Measurements from ENCODE around the gene NDC1.
A peak's percentile ranks its signal among the peaks of the same experiment; 100 is the strongest.

Gene NDC1

DNA sequence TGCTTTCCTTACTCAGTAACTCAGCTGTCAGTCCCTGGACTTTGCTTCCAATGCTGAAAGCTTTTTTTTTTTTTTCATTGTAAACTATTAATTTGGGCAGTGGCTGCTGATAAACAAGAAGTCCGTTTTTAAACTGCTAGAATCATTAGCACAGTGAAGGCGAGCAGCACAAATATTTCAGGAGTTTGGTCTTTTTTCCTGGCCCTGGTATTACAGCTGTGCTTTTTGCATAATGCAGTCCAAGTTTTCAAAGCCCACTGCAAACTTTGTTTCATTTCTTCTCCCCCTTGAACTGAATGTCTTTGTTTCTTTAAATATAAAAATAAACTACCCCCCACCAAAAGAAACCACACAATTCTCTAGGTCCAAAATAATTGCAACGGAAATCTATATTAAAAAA is 105.7 kb downstream of the NDC1 start:
- DNase-seq (ENCODE audit: low spot score) (no peak), FAIRE-seq (no peak)

DNA sequence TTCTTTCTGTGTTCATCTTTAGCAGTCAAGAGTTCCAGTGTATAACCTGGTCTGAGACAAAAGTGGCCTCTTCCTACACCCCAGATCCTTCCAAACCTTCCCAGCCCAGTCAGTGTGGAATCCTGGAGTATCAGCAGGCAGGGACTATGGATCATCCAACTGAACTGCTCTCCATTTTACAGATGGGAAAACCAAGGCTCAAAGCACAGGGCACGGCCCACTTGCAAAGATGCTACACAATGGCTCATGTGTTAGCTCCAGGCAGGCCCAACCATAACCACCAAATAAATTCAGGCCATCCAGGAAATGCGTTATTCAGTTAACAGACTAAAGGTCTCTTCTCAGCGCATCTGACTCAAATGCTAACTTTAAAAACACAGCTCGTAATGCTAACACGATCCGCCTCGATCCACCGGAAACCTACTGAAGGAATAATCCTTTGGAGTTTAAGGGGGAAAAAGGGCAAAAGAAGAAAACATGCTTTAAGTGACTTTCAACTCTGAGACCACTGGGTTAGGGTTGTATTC is 106.3 kb downstream of the NDC1 start:
- DNase-seq (ENCODE audit: low spot score) (peak; percentile 73), FAIRE-seq (peak; percentile 88)

DNA sequence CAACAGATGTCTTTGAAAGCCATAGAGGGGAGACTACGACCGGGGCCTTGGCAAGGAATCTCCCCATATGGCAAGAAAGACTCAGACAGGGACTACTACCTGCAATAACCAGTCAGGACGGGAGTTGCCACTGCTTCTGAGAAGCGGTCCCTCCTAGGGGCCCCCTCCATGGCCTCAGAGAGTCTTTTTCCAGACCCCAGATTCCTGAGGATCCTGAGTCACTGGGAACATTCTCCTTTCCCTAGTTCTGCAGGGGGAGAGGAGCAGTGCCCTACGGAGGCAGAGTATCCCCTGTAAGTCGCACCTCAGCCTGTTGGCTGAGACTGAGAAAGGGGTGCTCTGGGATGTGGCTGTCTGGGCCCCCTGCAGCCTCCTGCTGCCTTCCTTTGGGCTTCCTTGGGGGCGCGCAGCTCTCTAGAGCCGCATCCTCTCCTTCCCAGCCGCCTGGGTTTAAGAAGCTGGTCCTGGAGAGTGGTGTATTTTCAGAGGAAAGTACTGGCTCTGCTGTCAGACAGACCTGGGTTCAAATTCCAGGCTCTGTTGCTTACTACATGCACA is 107.0 kb downstream of the NDC1 start:
- FAIRE-seq (no peak), DNase-seq (ENCODE audit: low spot score) (no peak)

DNA sequence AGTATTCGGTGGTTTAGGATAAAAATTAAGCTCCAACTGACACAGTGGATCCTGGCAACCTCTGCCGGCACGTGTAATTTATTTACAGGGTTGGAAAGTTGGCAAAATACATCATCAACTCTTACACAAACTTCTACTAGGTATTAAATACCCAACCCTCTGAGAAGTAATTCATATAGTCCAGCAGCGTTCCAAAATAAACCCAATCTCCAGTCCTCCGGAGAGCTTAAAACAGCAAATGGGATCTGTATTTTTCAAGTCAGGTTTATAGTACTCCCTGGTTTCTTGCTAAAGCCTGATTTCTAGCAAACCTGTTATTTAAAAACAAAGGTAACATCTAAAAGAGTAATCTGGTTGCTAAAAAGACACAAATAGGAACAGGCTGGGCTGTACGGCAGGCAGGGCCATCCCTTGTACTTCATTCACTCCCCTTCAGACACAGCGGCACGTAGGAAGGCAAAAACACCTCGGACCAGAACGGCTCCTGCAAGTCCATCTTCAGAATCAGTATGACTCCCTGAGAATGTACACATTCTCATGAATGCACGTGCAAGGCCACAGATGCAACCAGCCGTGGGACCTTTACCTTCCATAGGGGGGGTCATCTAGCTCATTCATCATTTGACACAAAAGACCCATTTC is 107.8 kb downstream of the NDC1 start:
- peak; percentile 64 for FAIRE-seq
- DNase-seq (ENCODE audit: low spot score), result no peak

DNA sequence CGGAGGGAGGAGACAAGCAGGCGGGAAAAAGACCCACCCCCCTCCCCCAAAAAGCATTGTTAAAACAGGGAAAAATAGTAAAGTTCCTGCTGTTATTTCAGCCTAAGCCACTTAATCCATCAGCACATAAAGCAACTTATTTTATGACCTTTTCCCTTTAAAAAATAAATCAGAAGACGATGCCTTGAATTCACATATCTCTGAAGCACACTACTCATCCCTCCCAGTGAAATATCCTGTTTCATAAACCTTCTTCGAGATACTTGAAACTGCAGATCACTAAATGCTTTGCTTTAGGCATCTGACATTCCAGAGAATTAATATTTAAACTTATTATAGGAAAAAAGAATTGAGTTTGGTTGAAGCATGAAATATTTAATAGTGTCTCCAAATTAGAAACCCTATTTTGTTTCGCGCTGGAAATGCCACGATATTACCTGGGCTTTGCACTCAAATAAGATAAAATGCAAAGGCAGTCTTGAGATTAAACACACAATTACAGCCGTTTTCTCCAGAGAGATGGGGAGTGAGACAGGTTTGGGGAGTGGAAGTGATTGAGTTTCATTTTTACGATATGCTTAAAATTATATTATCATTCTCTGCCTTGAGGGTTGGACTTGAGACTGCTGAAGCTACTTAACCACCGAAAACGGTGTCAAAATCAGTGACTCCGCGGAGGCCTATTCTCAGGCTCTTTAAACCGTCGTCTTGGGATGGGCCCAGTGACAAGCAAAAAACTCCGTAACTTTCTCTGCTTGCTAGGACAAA is 108.5 kb downstream of the NDC1 start:
- DNase-seq (ENCODE audit: low spot score), result no peak
- FAIRE-seq, result peak; percentile 82

DNA sequence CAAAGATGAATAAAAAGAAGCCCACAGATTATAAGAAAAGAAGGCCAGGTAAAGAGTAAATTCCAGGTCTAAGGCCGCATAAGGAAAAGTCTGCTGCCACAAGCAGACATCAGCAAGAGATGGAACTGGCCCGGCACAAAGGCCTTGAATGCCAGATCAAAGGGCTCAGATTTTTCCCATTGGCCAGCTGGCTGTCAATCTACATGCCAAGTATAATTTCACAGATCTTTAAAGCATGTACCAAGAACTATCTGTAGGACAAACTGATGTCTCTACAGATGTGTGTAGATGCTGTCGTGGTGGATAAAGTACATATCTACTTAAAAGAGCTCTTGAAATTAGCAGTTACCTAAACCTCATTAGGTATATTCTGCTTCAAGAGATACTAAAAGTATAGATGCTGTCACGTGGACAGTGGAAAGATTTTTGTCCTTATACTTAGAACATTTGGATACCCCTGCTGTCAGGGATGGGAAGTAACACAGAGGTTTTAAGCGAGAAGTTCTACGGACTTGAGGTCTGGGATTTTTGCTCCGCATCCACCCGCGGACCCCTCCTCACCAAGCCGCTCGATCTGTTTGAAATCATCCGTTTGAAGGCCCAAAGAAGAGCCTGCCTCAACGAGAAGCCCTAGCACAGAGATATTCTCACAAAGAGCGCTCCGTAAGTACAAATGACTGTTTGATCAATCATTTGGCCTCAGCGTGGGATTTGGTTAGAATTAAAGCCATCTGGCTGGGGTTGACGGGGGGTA is 109.2 kb downstream of the NDC1 start:
- DNase-seq (ENCODE audit: low spot score) (no peak), FAIRE-seq (no peak)

DNA sequence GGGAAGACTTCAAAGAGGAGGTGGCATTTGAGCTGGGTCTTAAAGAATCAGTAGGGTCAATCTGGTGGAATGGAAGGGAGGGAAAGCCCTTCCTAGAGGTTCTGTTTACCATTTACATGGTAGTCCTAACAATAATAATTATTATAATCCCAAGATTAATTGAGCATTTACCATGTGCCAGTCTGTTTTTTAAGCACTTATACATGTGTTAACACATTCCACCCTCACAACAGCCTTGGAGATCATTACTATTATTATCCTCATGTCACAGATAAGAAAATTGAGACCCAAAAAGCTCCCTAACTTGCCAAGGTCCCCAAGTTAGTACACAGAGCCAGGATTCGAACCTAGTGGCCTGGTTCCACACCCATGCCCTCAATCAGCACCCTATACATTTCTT is 109.9 kb downstream of the NDC1 start:
- FAIRE-seq (no peak), DNase-seq (ENCODE audit: low spot score) (no peak)

DNA sequence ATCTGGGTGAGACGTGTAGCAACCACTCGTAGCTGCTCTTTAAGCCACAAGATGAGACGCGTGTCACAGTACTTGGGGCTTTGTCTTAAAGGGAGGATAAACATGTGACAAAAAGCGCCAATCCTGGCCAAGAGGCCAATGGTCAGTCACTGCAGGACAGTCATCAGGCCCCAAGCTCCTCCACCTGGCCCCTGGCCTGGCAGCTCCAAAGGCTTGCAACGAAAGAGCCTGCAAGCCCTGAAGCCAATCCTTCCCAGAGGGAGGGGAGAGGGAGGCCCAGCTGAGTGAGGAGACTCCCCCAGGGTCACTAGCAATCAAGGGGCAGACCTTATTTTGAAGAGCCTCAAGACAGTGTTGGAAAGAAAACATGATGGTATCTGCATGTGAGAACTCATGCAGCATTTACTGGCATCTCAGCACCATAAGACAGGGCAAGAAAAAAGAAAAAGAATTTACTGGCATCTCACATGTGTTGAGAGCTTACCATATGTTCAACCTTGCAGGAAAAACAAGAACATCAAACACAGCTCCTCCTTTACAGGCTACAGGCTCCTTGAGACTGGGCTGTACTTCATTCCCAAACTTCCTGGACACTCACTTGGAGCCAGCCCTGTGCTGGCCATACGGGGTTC is 110.5 kb downstream of the NDC1 start:
- DNase-seq (ENCODE audit: low spot score), result no peak
- no peak for FAIRE-seq

DNA sequence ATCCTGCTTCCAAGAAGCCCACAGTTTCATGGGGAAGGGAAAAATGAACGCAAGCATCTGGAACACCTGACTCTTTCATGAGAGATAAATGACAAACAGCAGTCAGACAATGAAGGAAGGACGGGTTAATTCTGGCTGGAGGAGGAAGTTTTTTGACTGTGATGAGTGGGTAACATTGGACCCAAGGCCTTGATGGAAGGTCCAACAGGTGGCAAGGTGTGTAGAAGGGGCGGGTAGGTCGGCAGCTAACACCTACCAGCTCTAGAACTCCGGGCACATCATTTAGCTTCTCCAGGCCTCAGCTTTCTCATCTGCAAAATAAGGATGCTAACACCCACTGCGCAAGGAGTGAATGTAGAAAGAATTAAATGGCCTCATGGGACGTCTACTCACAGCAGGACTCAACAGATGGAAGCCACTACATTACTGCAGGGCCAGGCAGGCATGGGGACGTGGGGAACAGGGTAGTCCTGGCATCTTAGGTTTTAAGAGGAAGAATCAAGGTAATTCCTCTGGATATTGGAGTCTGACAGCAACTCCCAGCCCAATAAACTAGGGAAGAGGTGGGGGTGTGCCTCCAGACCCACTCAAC is 112.0 kb downstream of the NDC1 start:
- FAIRE-seq, result no peak
- DNase-seq (ENCODE audit: low spot score), result no peak

DNA sequence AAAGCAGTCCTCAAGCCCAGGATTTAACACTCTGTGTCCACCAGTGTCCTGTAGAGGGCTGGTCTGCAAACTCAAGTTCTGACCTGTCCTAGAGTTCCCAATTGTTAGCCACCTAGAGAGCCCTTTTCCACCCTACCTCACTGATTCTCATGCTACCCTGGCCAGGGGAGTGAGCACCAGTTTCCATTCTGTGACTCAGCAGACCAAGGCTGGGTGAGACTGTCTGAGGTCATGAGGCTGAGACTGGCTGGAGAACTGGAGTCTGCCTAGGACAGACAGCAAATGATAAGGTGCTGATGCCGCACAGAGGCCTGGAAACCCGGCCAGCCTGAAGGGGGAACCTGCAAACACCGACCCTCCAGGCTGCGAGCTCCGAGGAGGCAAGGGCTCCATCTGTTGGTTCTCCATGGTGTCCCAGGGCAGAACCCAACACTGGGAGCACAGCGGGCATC is 112.8 kb downstream of the NDC1 start:
- no peak for FAIRE-seq
- peak; percentile 54 for DNase-seq (ENCODE audit: low spot score)

DNA sequence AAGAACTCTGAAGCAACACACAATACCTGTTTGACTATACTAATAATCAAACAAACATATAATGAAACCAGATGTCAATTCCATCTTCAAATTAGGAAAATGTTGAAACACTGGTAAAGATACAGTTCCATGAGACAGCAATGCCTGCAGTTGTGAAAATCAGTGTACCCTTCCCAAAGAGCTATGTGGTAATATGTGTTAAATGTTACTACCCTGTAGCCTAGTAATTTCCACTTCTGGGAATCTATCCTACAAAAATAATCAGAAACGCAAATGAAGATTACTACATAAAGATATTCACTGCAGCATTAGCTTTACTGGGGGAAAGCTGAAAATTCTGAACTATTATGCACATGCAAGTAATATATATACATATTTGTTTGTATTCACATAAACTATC is 116.1 kb downstream of the NDC1 start:
- no peak for FAIRE-seq
- DNase-seq (ENCODE audit: low spot score), result no peak

DNA sequence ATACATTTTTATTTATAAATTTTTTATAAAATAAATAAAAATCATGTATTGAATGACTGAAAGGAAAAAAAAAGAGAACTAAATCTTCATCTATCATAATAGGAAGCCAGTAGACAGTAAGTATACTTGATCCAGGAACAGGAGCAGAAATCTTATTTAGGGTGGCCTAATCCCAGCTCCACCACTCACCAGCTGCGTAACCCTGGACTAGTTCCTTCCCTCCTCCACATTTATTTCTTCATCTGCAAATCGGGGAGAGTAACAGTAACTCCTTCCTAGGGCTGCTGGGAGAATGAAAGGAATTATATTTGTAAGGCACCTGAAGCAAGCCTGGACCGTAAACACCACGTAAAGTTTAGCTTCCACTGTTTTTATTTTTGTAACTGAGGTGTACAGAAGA is 117.0 kb downstream of the NDC1 start:
- FAIRE-seq, result no peak

DNA sequence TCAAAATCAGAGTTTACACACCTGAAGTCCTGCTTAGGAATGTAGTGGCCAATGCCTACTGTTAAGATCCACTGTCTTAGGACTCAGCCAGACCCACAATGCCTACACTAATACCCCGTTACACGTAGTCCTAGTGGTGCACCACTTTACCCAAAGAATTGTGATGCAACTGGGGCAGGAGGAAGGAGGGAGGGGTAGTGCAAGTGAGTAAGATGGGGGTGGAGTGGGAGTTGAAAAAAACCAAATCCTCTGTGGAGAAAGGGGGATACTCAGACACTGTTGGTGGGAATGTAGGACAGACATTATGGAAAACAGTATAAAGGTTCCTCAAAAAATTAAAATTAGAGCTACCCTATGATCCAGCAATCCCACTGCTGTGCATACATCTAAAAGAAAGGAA is 118.6 kb downstream of the NDC1 start:
- DNase-seq (ENCODE audit: low spot score) (no peak), FAIRE-seq (no peak)

More for the DNA sequence above, 117.0 kb downstream of the NDC1 start:
- DNase-seq (ENCODE audit: low spot score), result no peak

DNA sequence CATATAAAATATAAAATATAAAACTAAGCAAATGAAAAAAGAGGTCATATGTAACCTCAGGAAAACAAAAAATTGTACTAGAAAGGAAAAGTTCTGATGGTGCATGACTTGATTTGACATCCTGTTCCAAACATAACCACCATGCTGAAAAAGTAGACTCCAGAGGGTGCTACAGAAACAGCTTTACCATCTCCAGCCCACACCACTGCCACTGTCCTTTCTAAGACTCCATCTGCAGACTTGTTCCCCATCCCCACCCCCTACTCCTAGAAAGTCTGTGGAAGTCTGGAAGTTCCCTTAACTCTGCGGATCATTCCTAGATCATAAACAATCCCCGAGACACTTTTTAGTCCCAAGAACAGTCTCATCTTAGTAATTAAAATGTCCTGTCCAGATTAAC is 119.7 kb downstream of the NDC1 start:
- DNase-seq (ENCODE audit: low spot score), result no peak
- FAIRE-seq, result no peak

DNA sequence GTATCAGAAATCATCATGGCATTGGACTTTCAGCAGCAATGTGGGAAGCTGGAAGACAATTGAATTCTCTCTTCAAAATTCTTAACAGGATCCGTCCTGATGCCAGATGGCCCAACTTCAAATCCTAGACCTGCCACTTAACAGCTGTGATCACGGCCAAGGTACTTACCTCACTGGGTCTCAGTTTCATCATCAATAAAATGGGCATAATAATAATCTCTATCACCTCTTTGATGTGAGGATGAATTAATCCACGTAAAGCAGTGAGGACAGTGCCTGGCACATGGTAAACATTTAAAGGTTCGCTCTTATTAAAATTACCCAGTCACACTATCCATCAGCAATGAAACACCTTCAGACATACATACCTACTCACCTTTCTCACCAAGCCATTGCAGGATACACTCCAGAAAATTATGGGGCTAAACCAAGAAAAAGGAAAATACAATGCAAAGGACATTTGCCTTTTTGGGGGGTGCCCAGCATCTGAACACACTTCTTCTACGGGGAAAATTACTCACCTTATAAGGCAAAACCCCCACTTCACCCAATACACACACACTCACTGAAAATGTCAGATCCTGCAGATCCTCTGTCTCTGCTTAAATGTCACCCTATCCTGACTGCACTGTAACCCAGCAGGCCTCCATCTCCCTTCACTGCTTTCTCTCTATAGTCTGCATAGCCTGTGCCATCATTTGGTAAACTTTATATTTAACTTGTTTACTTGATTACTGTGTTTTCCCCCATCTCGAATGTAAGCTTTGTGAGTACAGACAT is 120.9 kb downstream of the NDC1 start:
- DNase-seq (ENCODE audit: low spot score), result no peak
- no peak for FAIRE-seq

DNA sequence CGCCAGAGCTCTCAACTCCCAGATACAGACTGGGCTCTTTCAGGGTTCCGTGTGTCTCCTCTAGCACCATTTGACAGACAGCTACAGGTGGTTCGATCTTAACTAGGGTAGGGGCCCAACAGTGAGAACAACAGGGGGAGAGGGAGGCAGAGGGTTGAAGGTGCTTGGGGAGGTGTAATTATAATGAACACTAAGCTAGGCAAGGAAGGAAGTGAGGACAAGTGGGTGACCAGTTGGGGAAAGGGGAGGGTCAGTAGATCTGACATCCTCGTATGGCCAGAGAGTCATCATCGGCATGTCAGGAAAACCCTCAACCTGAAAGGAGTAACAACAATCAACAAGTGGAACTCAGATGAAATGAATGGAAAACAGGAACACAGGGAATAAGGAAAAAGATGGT is 121.9 kb downstream of the NDC1 start:
- no peak for DNase-seq (ENCODE audit: low spot score)
- FAIRE-seq, result no peak

DNA sequence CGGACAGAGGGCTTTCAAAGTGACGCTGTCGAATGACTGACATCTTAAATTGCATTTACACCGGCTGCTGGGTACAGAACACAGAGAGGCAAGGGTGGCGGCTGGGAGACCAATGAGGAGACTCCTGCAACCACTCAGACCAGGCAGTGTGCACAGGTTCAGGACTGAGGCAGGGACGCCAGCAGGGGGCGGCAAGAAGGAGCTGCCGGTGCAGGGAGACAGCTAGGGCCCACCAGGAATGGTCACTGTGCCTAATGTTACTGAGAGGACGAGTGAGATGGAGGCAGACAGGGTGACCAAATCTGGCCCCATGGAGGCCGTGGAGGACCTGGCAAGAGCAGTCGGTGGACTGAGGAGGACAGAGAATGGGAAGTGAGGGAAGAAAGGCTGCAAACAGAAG is 122.6 kb downstream of the NDC1 start:
- no peak for DNase-seq (ENCODE audit: low spot score)
- no peak for FAIRE-seq
